Stimulated activated CD4-positive, alpha-beta T cell treated with anti-CD3 and anti-CD28 coated beads, Interleukin-1b, Interleukin-23, amount 100 ng/mL, for 4 hours (primary cell): ENCODE data around the gene LZTR1.

Experiments used
- DNase-seq, 2 donors: peaks; one replicate each; pipeline ENCODE4 v3.0.0-alpha.2; 2020; ENCODE audit warnings: low read depth in 2 of 2

The LZTR1 gene

GRCh38 chr22:21015466-21016006, 33.4 kb downstream of the LZTR1 start:
- DNase-seq: no peak

- DNase-seq: no peak
Observed at GRCh38 chr22:21016644-21017420, 34.7 kb downstream of the LZTR1 start.

GRCh38 chr22:21018314-21018713, 36.2 kb downstream of the LZTR1 start:
- DNase-seq: no peak

GRCh38 chr22:21020802-21021429, 38.8 kb downstream of the LZTR1 start:
- DNase-seq: no peak

- DNase-seq: no peak
Observed at GRCh38 chr22:21022507-21022906, 40.4 kb downstream of the LZTR1 start.

GRCh38 chr22:21022955-21023614, 41.0 kb downstream of the LZTR1 start:
- DNase-seq: no peak

- no peak for DNase-seq
Observed at GRCh38 chr22:21025266-21025665, 43.2 kb downstream of the LZTR1 start.

GRCh38 chr22:21025763-21026755, 44.0 kb downstream of the LZTR1 start:
- no peak for DNase-seq

GRCh38 chr22:21026783-21027692, 44.9 kb downstream of the LZTR1 start:
- no peak for DNase-seq

GRCh38 chr22:21028277-21029251, 46.5 kb downstream of the LZTR1 start:
- DNase-seq: no peak

GRCh38 chr22:21029486-21030025, 47.5 kb downstream of the LZTR1 start:
- no peak for DNase-seq

- no peak for DNase-seq
Observed at GRCh38 chr22:21030032-21030431, 47.9 kb downstream of the LZTR1 start.

GRCh38 chr22:21030621-21031544, 48.8 kb downstream of the LZTR1 start:
- DNase-seq: no peak

GRCh38 chr22:21031545-21032036, 49.5 kb downstream of the LZTR1 start:
- DNase-seq: no peak

- no peak for DNase-seq
Observed at GRCh38 chr22:21032037-21032867, 50.2 kb downstream of the LZTR1 start, which contains the start of gene SLC7A4. Gene SLC7A4 (minus strand): TSS chr22:21032561. CDS start chr22:21031812, 749 bp downstream.

- DNase-seq: no peak
Observed at GRCh38 chr22:21032868-21033688, 51.0 kb downstream of the LZTR1 start.
